Caco-2 (cell line): ENCODE data around the gene ZNF705A. TPM values are rescaled to one million over a fixed set of nuclear protein-coding genes. Genes with fewer than 3 reads are reported as not detected.
"Not testable (repeated sequence)": the region's sequence is repeated elsewhere in the genome, so short reads cannot be mapped to it uniquely, and the experiment has no call there.

Experiments
- Bru-seq: library from RNA; stranded (reverse); fragments of 400-500 nt; gene quantifications from one replicate; lab custom pipeline; 2021; lab: Mats Ljungman, UMichigan
- BruChase-seq, 2 experiments: library from RNA; stranded (reverse); fragments of 400-500 nt; gene quantifications; one replicate each; lab custom pipeline; 2021; lab: Mats Ljungman, UMichigan
- BruUV-seq: library from RNA; stranded (reverse); fragments of 400-500 nt; replicated peaks from 2 replicates; lab custom pipeline; 2021; lab: Mats Ljungman, UMichigan
- CTCF ChIA-PET: fragments of 300-600 bp; sonication (Branson Sonifier 250); formaldehyde crosslinking; loops from one replicate; lab custom pipeline; 2022; ENCODE audit warnings: antibody characterized with exemption; lab: Charles Lee
- POLR2A ChIA-PET: fragments of 300-600 bp; sonication (Branson Sonifier 250); formaldehyde crosslinking; loops from one replicate; lab custom pipeline; 2022; ENCODE audit warnings: antibody characterized with exemption; lab: Charles Lee
- DNase-seq, 2 experiments: peaks; one replicate each; pipeline versions ENCODE4 v3.0.0 to v3.0.0-alpha.2; 2020 to 2022
- H3K27me3 ChIP-seq: replicated peaks from 2 replicates; pipeline ENCODE4 v1.6.0; 2011; ENCODE audit warnings: low read length; ENCODE audit not compliant: control insufficient read depth, insufficient read depth
- H3K36me3 ChIP-seq: 2 replicates; pipeline ENCODE4 v1.5.1; 2011; ENCODE audit warnings: low read length; ENCODE audit not compliant: control insufficient read depth, insufficient read depth
- H3K4me1 ChIP-seq: fragments of 250-450 bp; sonication (Bioruptor Pico); 2 replicates; pipeline ENCODE4 v1.5.1; 2020; ENCODE audit warnings: mild to moderate bottlenecking
- H3K4me3 ChIP-seq: 2 replicates; pipeline ENCODE4 v1.5.1; 2011; ENCODE audit warnings: low read depth, mild to moderate bottlenecking, control low read depth, low read length
- H3K9me3 ChIP-seq: fragments of 250-450 bp; sonication (Bioruptor Pico); 2 replicates; pipeline ENCODE4 v1.5.1; 2020; ENCODE audit warnings: mild to moderate bottlenecking, moderate library complexity
- H3K27ac Mint-ChIP-seq: one replicate; pipeline ENCODE4 v1.8.0; 2022; ENCODE audit warnings: mixed read lengths; ENCODE audit not compliant: unreplicated experiment
- H3K27me3 Mint-ChIP-seq: one replicate; pipeline ENCODE4 v1.8.0; 2022; ENCODE audit warnings: mixed read lengths; ENCODE audit not compliant: insufficient read depth, unreplicated experiment
- H3K36me3 Mint-ChIP-seq: one replicate; pipeline ENCODE4 v1.8.0; 2022; ENCODE audit warnings: mild to moderate bottlenecking, mixed read lengths; ENCODE audit not compliant: insufficient read depth, unreplicated experiment
- H3K4me1 Mint-ChIP-seq: one replicate; pipeline ENCODE4 v1.8.0; 2022; ENCODE audit warnings: low read depth, mixed read lengths; ENCODE audit not compliant: unreplicated experiment
- H3K4me3 Mint-ChIP-seq: one replicate; pipeline ENCODE4 v1.8.0; 2022; ENCODE audit warnings: mild to moderate bottlenecking, moderate library complexity, mixed read lengths; ENCODE audit not compliant: unreplicated experiment
- H3K9me3 Mint-ChIP-seq: one replicate; pipeline ENCODE4 v1.8.0; 2022; ENCODE audit warnings: mixed read lengths; ENCODE audit not compliant: unreplicated experiment
- CTCF ChIP-seq, 2 experiments: fragments of 200-600 bp in 1 of 2; IDR thresholded peaks; 1 replicate in 1 of 2; 2 replicates in 1 of 2; pipeline versions ENCODE4 v1.5.1 to v1.8.0; 2011 to 2022; ENCODE audit warnings: antibody characterized with exemption in 1 of 2, control low read depth in 1 of 2, inconsistent platforms in 1 of 2, low read depth in 1 of 2, low read length in 1 of 2, mild to moderate bottlenecking in 1 of 2, moderate library complexity in 1 of 2; ENCODE audit not compliant: insufficient read depth in 1 of 2, severe bottlenecking in 1 of 2, unreplicated experiment in 1 of 2
- intact Hi-C: fragments of 100-400 bp; cut with micrococcal nuclease; formaldehyde crosslinking; loops from one replicate; pipeline ENCODE4 v1.10.0; 2022; ENCODE audit not compliant: unreplicated experiment
- long read RNA-seq: library from polyadenylated mRNA; stranded (forward); transcript quantifications from one replicate; pipeline ENCODE4 v2.0.0, GENCODE V29; 2022
- total RNA-seq: library from RNA; stranded (reverse); gene quantifications from 2 replicates; pipeline ENCODE4 v1.2.3, GENCODE V29; 2022

The ZNF705A gene
- total RNA-seq (not detected in 2 replicates), Bru-seq, nascent RNA (percentile 11 among the genes with signal in this experiment), BruChase-seq, experiment 1, labeled RNA remaining after a 2-hour chase (percentile 19 among the genes with signal in this experiment), BruChase-seq, experiment 2, labeled RNA remaining after a 6-hour chase (percentile 23 among the genes with signal in this experiment)
- long read RNA-seq = 0 reads

GRCh38 chr12:8156845-8157244 is at the start of gene ZNF705A:
ZNF705A (plus strand) TSS chr12:8157015; CDS start chr12:8172626, 15,611 bp downstream.
- Mint-ChIP-seq H3K4me3 (no peak within 1 kb of the TSS), H3K27ac (no peak within 1 kb of the TSS), H3K9me3 (no peaks in the 10 kb centered on the region), H3K36me3 (no peaks in the 10 kb centered on the region), H3K4me1 (peaks cover 18% of the 10 kb centered on the region), H3K27me3 (peaks cover 16% of the 10 kb centered on the region)
- H3K27me3 ChIP-seq = no peaks in the 10 kb centered on the region
- ChIA-PET CTCF (no interaction called here), POLR2A (no interaction called here)
- DNase-seq = no peak
- H3K4me1 ChIP-seq = peaks cover 20% of the 10 kb centered on the region
- H3K36me3 ChIP-seq = no peaks in the 10 kb centered on the region
- H3K4me3 ChIP-seq = no peak within 1 kb of the TSS
- intact Hi-C loops = no loop called here
- TF ChIP-seq CTCF (IDR thresholded peaks at IDR 0.05; ENCODE audit: insufficient read depth in 1 of 2, low read depth in 1 of 2, low read length in 1 of 2, severe bottlenecking in 1 of 2, unreplicated experiment in 1 of 2) = no peak
- BruUV-seq = no TSS peak
- 0 out of 2 replicates have a peak, but pooled peaks cover 2% of the 10 kb centered on the region for H3K9me3 ChIP-seq

GRCh38 chr12:8108808-8109398 is 47.9 kb upstream of the ZNF705A start:
- no peaks in the 10 kb centered on the region for H3K4me1 ChIP-seq
- intact Hi-C loops = loop anchor here (1.0 to 2.0 kb wide), 2 partner anchors 72 to 128 kb away; no protein-coding TSS in a partner anchor
- peak; percentile 99 for TF ChIP-seq CTCF (IDR thresholded peaks at IDR 0.05; ENCODE audit: insufficient read depth in 1 of 2, low read depth in 1 of 2, low read length in 1 of 2, severe bottlenecking in 1 of 2, unreplicated experiment in 1 of 2)
- Mint-ChIP-seq H3K4me3 (no peak overlapping the region), H3K27ac (no peak overlapping the region), H3K4me1 (no peaks in the 10 kb centered on the region), H3K27me3 (no peaks in the 10 kb centered on the region), H3K36me3 (no peaks in the 10 kb centered on the region), H3K9me3 (no peaks in the 10 kb centered on the region)
- no peak overlapping the region for H3K4me3 ChIP-seq
- H3K27me3 ChIP-seq = no peaks in the 10 kb centered on the region
- H3K36me3 ChIP-seq = no peaks in the 10 kb centered on the region
- peaks cover 4% of the 10 kb centered on the region; the same call in 1 of the 2 replicates for H3K9me3 ChIP-seq
- DNase-seq = peak; percentile 75 to 83
- ChIA-PET POLR2A (no interaction called here), CTCF (interaction anchor here (0.6 to 2.8 kb wide), 3 partner anchors 16 to 129 kb away, joined by 3 to 12 read pairs (median 7); no protein-coding TSS in a partner anchor)
- no TSS peak for BruUV-seq

- H3K27ac Mint-ChIP-seq, H3K4me1 Mint-ChIP-seq, DNase-seq, H3K36me3 ChIP-seq, POLR2A ChIA-PET, H3K4me3 Mint-ChIP-seq, H3K36me3 Mint-ChIP-seq, intact Hi-C loops, CTCF ChIA-PET, H3K4me3 ChIP-seq, H3K27me3 Mint-ChIP-seq, H3K9me3 Mint-ChIP-seq, BruUV-seq, H3K4me1 ChIP-seq, H3K27me3 ChIP-seq, H3K9me3 ChIP-seq: not testable (repeated sequence)
Measured at GRCh38 chr12:8113117-8113516, 43.7 kb upstream of the ZNF705A start.
